A673 (cell line): ENCODE data around the gene MESD. TPM values are rescaled to one million over a fixed set of nuclear protein-coding genes. Genes with fewer than 3 reads are reported as not detected.

Experiments
- BruUV-seq: library from RNA; stranded (reverse); fragments of 400-500 nt; replicated peaks from 2 replicates; lab custom pipeline; 2021; lab: Mats Ljungman, UMichigan
- CTCF ChIA-PET: fragments of 300-600 bp; sonication (Branson Sonifier 250); formaldehyde crosslinking; loops from one replicate; lab custom pipeline; 2022; ENCODE audit warnings: antibody characterized with exemption; lab: Charles Lee
- POLR2A ChIA-PET: fragments of 300-600 bp; sonication (Branson Sonifier 250); formaldehyde crosslinking; loops from one replicate; lab custom pipeline; 2022; ENCODE audit warnings: antibody characterized with exemption; ENCODE audit not compliant: low non-redundant PET; lab: Charles Lee
- DNase-seq: peaks from one replicate; pipeline ENCODE4 v3.0.0-alpha.2; 2015; ENCODE audit warnings: low spot score
- H3K27ac ChIP-seq: fragments of 200-600 bp; sonication (generic); 2 replicates; pipeline ENCODE4 v1.5.1; 2016; ENCODE audit warnings: mixed run types, low read depth, mild to moderate bottlenecking, mixed read lengths, antibody characterized with exemption, low read length; ENCODE audit not compliant: poor library complexity, severe bottlenecking
- H3K27me3 ChIP-seq: fragments of 200-600 bp; sonication (generic); replicated peaks from 2 replicates; pipeline ENCODE4 v1.6.1; 2017; ENCODE audit warnings: mixed run types, low read depth, mild to moderate bottlenecking, mixed read lengths, antibody characterized with exemption, low read length; ENCODE audit not compliant: insufficient read depth, poor library complexity
- H3K36me3 ChIP-seq: fragments of 200-600 bp; sonication (generic); 2 replicates; pipeline ENCODE4 v1.6.1; 2016; ENCODE audit warnings: mixed run types, mild to moderate bottlenecking, mixed read lengths, antibody characterized with exemption, low read length; ENCODE audit not compliant: insufficient read depth, poor library complexity, severe bottlenecking
- H3K4me1 ChIP-seq: fragments of 200-600 bp; sonication (generic); 2 replicates; pipeline ENCODE4 v1.6.1; 2017; ENCODE audit warnings: mixed run types, mild to moderate bottlenecking, mixed read lengths, antibody characterized with exemption, low read length; ENCODE audit not compliant: insufficient read depth, poor library complexity, severe bottlenecking
- H3K4me3 ChIP-seq: fragments of 200-600 bp; sonication (generic); 2 replicates; pipeline ENCODE4 v1.5.1; 2016; ENCODE audit warnings: low read depth, mixed run types, mild to moderate bottlenecking, mixed read lengths, low read length; ENCODE audit not compliant: poor library complexity, severe bottlenecking
- H3K9me3 ChIP-seq: fragments of 200-600 bp; sonication (generic); 2 replicates; pipeline ENCODE4 v1.6.1; 2016; ENCODE audit warnings: mixed run types, low read depth, mild to moderate bottlenecking, mixed read lengths, antibody characterized with exemption, low read length; ENCODE audit not compliant: poor library complexity, severe bottlenecking
- EZH2 ChIP-seq: fragments of 200-600 bp; sonication (generic); IDR thresholded peaks from 2 replicates; pipeline ENCODE4 v1.6.1; 2017; ENCODE audit warnings: borderline replicate concordance, low read depth, mild to moderate bottlenecking, mixed read lengths, antibody characterized with exemption, low read length; ENCODE audit not compliant: poor library complexity, severe bottlenecking
- intact Hi-C: fragments of 100-400 bp; cut with micrococcal nuclease; formaldehyde crosslinking; loops from one replicate; pipeline ENCODE4 v1.10.0; 2022; ENCODE audit not compliant: unreplicated experiment
- total RNA-seq: library from RNA; stranded (reverse); gene quantifications from 2 replicates; pipeline ENCODE4 v1.2.3, GENCODE V29; 2021
- TF ChIP-seq, protein P1 (sequence below): fragments of 300-800, 200-600 bp; sonication (generic); conservative IDR thresholded peaks from 2 replicates; pipeline ENCODE4 v1.5.1; 2017; ENCODE audit warnings: low read depth, mild to moderate bottlenecking, antibody characterized with exemption, low read length, moderate library complexity, mixed read lengths

Gene MESD
- total RNA-seq, 1 experiment from 2014 or later: 28.1 TPM

- Histone ChIP-seq H3K36me3 (peaks cover 3% of the 10 kb centered on the region), H3K4me1 (no peaks in the 10 kb centered on the region), H3K27me3 (no peaks in the 10 kb centered on the region), H3K27ac (no peak overlapping the region), H3K4me3 (no peak overlapping the region), H3K9me3 (no peaks in the 10 kb centered on the region)
- intact Hi-C loops: no loop called here
- ChIA-PET POLR2A (no interaction called here), CTCF (no interaction called here)
- no peak for DNase-seq
- no peak for TF ChIP-seq EZH2
- TF ChIP-seq, protein P1, sequence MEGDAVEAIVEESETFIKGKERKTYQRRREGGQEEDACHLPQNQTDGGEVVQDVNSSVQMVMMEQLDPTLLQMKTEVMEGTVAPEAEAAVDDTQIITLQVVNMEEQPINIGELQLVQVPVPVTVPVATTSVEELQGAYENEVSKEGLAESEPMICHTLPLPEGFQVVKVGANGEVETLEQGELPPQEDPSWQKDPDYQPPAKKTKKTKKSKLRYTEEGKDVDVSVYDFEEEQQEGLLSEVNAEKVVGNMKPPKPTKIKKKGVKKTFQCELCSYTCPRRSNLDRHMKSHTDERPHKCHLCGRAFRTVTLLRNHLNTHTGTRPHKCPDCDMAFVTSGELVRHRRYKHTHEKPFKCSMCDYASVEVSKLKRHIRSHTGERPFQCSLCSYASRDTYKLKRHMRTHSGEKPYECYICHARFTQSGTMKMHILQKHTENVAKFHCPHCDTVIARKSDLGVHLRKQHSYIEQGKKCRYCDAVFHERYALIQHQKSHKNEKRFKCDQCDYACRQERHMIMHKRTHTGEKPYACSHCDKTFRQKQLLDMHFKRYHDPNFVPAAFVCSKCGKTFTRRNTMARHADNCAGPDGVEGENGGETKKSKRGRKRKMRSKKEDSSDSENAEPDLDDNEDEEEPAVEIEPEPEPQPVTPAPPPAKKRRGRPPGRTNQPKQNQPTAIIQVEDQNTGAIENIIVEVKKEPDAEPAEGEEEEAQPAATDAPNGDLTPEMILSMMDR: no peak
- no TSS peak for BruUV-seq
Observed at GRCh38 chr15:80942746-80943565, 46.7 kb downstream of the MESD start.

DNA sequence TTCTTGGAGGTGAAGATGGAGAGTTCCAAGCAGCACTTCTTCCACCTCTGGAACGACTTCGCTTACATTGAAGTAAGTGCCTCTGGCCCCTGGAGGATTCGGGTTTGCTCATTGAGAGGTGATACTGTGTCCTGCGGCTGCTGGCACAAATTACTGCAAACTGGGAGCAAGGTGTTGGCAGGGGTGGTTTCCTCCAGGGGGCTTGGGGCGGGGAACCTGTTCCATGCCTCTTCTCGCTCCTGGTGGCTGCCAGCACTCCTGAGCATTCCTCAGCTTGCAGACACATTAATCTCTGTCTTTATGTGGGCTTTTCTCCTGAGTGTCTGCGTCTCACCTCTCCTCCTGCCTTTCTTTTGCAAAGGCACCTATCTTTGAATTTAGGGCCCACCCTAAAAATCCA is 47.4 kb downstream of the MESD start:
- H3K36me3 ChIP-seq: peaks cover 3% of the 10 kb centered on the region

GRCh38 chr15:80940851-80941250 is 48.8 kb downstream of the MESD start:
- Histone ChIP-seq H3K4me3 (no peak overlapping the region), H3K27me3 (no peaks in the 10 kb centered on the region), H3K9me3 (no peaks in the 10 kb centered on the region), H3K36me3 (no peaks in the 10 kb centered on the region), H3K27ac (no peak overlapping the region), H3K4me1 (no peaks in the 10 kb centered on the region)
- intact Hi-C loops: no loop called here
- CTCF ChIA-PET: no interaction called here
- POLR2A ChIA-PET: no interaction called here
- DNase-seq: no peak
- no TSS peak for BruUV-seq
- TF ChIP-seq, protein P1: no peak
- TF ChIP-seq EZH2: no peak

More for the DNA sequence above, 47.4 kb downstream of the MESD start:
- Histone ChIP-seq H3K27ac (no peak overlapping the region), H3K4me1 (no peaks in the 10 kb centered on the region), H3K27me3 (no peaks in the 10 kb centered on the region), H3K9me3 (no peaks in the 10 kb centered on the region), H3K4me3 (no peak overlapping the region)
- no TSS peak for BruUV-seq
- TF ChIP-seq EZH2: no peak
- TF ChIP-seq, protein P1: no peak
- no peak for DNase-seq
- intact Hi-C loops: no loop called here
- CTCF ChIA-PET: no interaction called here
- POLR2A ChIA-PET: no interaction called here
